Measurements from ENCODE around the gene OSBPL1A.

DNA sequence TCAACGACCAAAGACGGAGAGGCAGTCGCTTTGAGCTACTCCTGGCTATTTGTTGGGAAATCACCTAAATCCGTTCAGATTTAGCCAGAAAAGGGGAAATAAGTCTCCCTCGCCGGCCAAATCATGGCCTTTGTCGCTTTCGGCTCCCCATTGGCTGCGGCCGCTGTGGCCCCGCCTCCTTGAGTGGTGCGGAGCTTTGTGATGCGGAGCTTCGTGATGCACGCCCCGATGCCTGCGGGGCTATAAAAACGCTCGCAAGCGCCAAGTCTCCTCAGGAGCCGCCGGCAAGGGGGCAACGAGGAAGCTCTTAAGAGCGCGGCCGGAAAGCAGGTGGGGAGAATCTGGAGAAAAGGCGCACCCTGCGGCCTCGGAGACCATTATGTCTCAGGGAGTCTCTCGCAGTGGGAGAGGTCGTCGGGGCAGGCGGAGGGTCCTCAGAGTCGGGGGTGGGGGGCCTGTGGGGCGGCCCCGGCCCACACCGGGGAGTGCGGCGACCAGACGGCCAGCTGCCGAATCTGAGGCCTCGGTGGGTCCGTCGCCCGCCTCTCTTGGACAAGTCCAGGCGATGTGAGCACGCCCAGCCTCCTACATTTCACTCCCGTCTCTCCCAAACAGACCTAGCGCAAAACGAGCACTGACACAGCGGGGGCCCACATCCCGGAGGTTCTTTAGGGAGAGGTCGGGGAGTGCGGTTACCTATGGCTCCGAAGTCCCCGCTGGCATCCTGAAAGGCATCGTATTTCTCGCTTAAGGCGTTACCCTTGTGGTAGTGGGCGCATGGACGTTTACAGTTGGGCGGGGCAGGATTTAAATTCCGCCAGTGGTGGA is 258.6 kb downstream of the OSBPL1A start, which contains the start of gene CABYR:
- no peak for TF ChIP-seq EZH2phosphoT487 (conservative IDR thresholded peaks at IDR 0.05; ENCODE audit: low read length)
- TF ChIP-seq, protein P1, sequence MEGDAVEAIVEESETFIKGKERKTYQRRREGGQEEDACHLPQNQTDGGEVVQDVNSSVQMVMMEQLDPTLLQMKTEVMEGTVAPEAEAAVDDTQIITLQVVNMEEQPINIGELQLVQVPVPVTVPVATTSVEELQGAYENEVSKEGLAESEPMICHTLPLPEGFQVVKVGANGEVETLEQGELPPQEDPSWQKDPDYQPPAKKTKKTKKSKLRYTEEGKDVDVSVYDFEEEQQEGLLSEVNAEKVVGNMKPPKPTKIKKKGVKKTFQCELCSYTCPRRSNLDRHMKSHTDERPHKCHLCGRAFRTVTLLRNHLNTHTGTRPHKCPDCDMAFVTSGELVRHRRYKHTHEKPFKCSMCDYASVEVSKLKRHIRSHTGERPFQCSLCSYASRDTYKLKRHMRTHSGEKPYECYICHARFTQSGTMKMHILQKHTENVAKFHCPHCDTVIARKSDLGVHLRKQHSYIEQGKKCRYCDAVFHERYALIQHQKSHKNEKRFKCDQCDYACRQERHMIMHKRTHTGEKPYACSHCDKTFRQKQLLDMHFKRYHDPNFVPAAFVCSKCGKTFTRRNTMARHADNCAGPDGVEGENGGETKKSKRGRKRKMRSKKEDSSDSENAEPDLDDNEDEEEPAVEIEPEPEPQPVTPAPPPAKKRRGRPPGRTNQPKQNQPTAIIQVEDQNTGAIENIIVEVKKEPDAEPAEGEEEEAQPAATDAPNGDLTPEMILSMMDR (IDR thresholded peaks at IDR 0.05; ENCODE audit: insufficient read depth, low read length, poor library complexity, severe bottlenecking), result no peak

All from SU-DHL-6 (cell line).